GM13977 (cell line): Measurements from ENCODE around the gene IL3.
A peak's percentile ranks its signal among the peaks of the same experiment; 100 is the strongest.

ENCODE experiments used
- DNase-seq: peaks from one replicate; pipeline ENCODE4 v3.0.0; 2012; ENCODE audit warnings: low spot score
- in situ Hi-C: fragments of 300-500 bp; cut with MboI; formaldehyde crosslinking; loops from one replicate; pipeline ENCODE4 v1.12.0; 2022; ENCODE audit warnings: low sequenced_read_pairs, low pct_unique_long_range_greater_than_20kb, mixed read lengths, inconsistent platforms; ENCODE audit not compliant: unreplicated experiment
- TF ChIP-seq, protein P1 (sequence below): IDR thresholded peaks from 2 replicates; pipeline ENCODE4 v1.5.1; 2012; ENCODE audit warnings: mild to moderate bottlenecking, control low read depth; ENCODE audit not compliant: insufficient read depth; ENCODE audit errors: extremely low read depth, missing control alignments

Gene IL3, protein sequence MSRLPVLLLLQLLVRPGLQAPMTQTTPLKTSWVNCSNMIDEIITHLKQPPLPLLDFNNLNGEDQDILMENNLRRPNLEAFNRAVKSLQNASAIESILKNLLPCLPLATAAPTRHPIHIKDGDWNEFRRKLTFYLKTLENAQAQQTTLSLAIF

DNA sequence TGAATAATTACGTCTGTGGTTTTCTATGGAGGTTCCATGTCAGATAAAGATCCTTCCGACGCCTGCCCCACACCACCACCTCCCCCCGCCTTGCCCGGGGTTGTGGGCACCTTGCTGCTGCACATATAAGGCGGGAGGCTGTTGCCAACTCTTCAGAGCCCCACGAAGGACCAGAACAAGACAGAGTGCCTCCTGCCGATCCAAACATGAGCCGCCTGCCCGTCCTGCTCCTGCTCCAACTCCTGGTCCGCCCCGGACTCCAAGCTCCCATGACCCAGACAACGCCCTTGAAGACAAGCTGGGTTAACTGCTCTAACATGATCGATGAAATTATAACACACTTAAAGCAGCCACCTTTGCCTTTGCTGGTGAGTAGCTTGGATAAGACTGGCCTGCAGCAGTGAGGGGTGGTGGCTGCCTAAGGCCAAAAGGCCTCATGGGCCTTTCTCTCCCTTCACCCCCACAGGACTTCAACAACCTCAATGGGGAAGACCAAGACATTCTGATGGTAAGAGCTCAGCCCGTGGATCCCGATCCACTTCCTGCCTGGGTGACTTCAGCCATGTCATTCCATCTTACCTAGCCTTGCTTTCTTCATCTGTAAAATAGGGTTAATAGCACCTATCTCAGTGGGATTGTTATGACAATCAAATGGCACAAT is at the start of gene IL3:
Gene IL3 (plus strand): TSS at position 155 of the 661 bp plus-strand sequence. CDS start 52 bp downstream, at position 207.
- TF ChIP-seq, protein P1, sequence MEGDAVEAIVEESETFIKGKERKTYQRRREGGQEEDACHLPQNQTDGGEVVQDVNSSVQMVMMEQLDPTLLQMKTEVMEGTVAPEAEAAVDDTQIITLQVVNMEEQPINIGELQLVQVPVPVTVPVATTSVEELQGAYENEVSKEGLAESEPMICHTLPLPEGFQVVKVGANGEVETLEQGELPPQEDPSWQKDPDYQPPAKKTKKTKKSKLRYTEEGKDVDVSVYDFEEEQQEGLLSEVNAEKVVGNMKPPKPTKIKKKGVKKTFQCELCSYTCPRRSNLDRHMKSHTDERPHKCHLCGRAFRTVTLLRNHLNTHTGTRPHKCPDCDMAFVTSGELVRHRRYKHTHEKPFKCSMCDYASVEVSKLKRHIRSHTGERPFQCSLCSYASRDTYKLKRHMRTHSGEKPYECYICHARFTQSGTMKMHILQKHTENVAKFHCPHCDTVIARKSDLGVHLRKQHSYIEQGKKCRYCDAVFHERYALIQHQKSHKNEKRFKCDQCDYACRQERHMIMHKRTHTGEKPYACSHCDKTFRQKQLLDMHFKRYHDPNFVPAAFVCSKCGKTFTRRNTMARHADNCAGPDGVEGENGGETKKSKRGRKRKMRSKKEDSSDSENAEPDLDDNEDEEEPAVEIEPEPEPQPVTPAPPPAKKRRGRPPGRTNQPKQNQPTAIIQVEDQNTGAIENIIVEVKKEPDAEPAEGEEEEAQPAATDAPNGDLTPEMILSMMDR, result no peak
- in situ Hi-C loops, result loop anchor here (10.0 to 25.0 kb wide), 2 partner anchors 74 to 302 kb away; partner anchors contain the start of gene SLC22A5
- DNase-seq, result no peak

DNA sequence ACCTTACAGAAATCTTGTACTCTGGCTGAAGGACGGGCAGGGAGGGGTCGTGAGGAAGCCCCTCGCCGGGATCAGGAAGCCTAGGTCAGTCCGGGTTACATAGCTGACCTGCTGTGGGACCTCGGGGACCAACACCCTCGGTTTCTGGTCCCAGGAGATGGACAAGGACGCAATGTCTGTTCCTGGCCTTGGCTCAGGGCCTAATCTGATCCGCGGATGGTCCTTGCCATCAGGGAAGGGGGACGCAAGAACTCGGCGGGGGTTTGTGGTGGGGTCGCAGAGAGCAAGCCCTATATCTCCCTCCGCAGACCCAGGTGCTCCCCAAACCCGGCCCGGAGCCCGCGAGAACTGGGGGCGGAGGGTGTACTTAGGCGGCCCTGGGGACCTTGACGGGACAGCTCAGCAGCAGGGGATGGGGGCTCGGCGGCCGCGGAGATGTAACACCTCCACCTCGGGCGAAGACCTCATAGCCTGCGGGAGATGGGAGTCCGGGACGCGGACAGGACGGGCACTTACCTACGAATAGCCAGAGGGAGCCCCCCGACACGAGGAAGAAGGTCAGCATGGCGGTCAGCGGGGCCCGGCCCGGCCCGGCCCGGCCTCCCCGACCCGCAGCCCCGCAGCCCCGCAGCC is 49.4 kb upstream of the IL3 start:
- TF ChIP-seq, protein P1, result no peak
- DNase-seq, result peak; percentile 31
- in situ Hi-C loops, result no loop called here

DNA sequence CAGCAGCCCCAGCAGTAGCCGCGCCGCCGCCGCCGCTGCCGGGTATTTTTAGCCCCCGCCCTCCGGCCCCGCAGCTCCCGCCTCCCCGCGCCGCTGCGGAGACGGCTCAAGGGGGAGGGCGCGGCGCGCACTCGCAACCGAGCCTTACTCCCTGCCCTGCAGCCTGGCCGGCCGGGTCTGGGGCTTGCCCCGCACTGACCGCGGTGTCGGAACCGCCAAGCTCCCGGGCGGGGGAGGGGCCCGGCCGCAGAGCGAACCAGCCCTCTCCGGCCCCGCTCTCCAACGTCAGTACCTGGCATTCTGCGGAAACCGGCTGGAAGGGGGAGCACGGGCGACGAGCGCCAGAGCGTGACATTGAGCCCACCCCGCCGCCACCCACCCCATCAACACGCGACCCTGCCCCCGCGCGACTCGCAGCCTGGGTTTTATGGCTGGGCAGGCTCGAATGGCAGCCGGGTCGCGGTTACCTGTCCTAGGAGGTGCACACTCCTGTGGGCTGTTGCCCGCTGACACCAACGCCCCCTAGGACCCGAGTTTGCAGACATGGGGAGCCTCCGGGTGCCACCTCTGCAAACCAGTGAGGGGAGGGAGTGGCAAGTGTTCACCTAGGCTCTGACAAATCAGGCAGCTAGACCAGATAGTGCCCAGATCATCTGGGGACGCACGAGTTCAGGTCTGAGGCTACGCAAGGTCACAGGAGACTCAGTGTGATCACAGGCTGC is 48.7 kb upstream of the IL3 start, which contains the start of gene ACSL6:
Gene ACSL6 (minus strand): TSS at position 37 of the 722 bp plus-strand sequence. CDS start 105 bp downstream, outside the sequence.
- DNase-seq, result peak; percentile 43
- TF ChIP-seq, protein P1, result no peak
- in situ Hi-C loops, result no loop called here

DNA sequence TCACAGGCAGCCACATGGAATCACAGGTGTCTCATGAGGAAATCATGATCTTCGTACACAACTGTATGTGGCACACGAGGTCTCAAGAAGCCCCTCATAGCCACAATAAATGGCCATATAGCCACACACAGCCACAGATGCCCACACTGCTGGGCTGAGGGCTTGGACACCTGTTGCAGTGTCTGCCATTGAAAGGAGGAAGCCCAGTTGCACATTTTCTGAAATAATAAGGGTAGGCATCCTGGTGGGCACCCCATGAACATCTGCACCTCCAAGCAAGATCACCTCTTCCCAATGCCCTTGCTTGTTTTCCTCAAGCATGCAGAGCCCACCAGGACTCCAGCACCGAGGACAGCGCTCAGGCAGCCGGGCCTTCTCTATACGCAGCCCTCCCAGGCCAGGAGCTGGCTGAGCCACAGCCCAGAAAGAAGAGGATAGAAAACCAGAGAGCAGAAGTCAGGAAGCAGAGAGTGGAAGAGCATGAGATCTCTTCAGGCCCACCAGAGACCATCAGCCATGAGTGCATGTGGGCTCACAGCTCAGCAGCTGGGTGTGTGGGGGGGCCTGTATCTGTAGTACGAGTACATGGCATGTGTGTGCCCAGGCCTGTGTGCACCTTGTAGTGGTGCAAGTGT is 48.0 kb upstream of the IL3 start:
- TF ChIP-seq, protein P1, result no peak
- in situ Hi-C loops, result no loop called here

DNA sequence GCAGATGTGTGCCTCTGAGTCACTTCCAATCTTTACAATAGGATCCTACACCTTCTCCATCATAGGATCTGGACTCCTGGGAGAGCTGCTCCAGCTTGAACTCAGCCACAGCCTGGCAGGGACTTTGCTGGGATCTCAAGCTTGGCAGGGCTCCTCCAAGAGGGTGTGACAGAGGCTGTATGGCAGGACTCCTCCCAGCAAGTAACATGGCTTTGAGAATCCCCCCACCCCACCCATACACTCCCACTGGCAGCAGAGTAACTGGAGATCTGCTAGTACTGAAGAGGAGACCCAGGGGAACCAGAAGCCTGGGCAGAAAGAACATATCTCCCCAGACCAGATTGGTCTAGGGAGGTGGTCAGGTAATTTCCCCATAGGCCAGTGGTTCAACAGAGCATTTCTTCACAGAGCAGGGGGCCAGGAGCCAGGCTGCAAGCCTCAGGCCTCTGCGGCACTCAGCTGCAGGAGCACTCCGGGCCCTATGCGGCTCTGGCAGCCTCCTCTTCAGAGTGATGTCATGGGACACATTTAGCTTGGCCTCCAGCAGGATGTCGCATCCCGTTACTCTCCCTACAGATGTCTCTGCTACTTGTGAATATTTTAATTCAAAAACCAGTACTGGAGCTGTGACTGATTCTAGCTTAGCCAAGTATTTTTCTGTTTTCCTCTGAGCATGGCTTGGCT is 47.3 kb upstream of the IL3 start:
- TF ChIP-seq, protein P1, result no peak
- no peak for DNase-seq
- in situ Hi-C loops, result no loop called here

More for the DNA sequence above, 48.0 kb upstream of the IL3 start:
- DNase-seq, result peak; percentile 38
